ENCODE data around the gene LMTK2. TPM values are rescaled to one million over a fixed set of nuclear protein-coding genes. Genes with fewer than 3 reads are reported as not detected.

The LMTK2 gene
- total and polyA plus RNA-seq, 2 experiments from 2014 or later, result 6.1 to 30.8 TPM

GRCh38 chr7:98166668-98166970, 60.0 kb downstream of the LMTK2 start:
- Histone ChIP-seq H3K27me3 (ENCODE audit: insufficient read depth) (no peaks in the 10 kb centered on the region), H3K4me1 (ENCODE audit: insufficient read depth) (peaks cover 5% of the 10 kb centered on the region), H3F3A (replicated peaks; ENCODE audit: low read depth) (0 out of 2 replicates have a peak, but pooled peaks cover 2% of the 10 kb centered on the region), H3K9me2 (ENCODE audit: insufficient read depth) (no peaks in the 10 kb centered on the region), H2AFZ (no peak overlapping the region), H3K4me2 (no peak overlapping the region), H3K4me3 (no peak overlapping the region), H3K36me3 (ENCODE audit: insufficient read depth) (no peaks in the 10 kb centered on the region), H4K20me1 (replicated peaks; ENCODE audit: insufficient read depth) (peaks cover 13% of the 10 kb centered on the region; the same call in 1 of the 2 replicates), H3K27ac (ENCODE audit: low read depth) (no peak overlapping the region), H3K79me2 (replicated peaks; ENCODE audit: insufficient read depth) (peaks cover 12% of the 10 kb centered on the region; the same call in 1 of the 2 replicates)
- Mint-ChIP-seq H3K27ac (no peak overlapping the region), H3K9me3 (no peaks in the 10 kb centered on the region), H3K27me3 (ENCODE audit: insufficient read depth, low read depth, poor library complexity) (peaks cover 3% of the 10 kb centered on the region), H3K36me3 (ENCODE audit: low read depth) (peaks cover 4% of the 10 kb centered on the region; the same call in 2 of the 3 replicates), H3K4me3 (no peak overlapping the region), H3K4me1 (peaks cover 22% of the 10 kb centered on the region; the same call in 2 of the 3 replicates)
- no peak for ATAC-seq
- DNase-seq (ENCODE audit: low spot score), result no peak
- TF ChIP-seq JUNB (IDR thresholded peaks at IDR 0.05; ENCODE audit: unreplicated experiment), result no peak
- TF ChIP-seq EZH2phosphoT487 (IDR thresholded peaks at IDR 0.05; ENCODE audit: unreplicated experiment), result no peak
- no peak for TF ChIP-seq STAT1 (IDR thresholded peaks at IDR 0.05; ENCODE audit: unreplicated experiment)

GRCh38 chr7:98167653-98168052, 61.0 kb downstream of the LMTK2 start:
- DNase-seq (ENCODE audit: low spot score) (no peak), ATAC-seq (no peak)
- H3K9me3 Mint-ChIP-seq, result no peaks in the 10 kb centered on the region
- Histone ChIP-seq H3K9me2 (ENCODE audit: insufficient read depth) (no peaks in the 10 kb centered on the region), H3K4me3 (no peak overlapping the region), H3K27me3 (ENCODE audit: insufficient read depth) (no peaks in the 10 kb centered on the region), H3K79me2 (replicated peaks; ENCODE audit: insufficient read depth) (peaks cover 12% of the 10 kb centered on the region; the same call in 1 of the 2 replicates), H4K20me1 (replicated peaks; ENCODE audit: insufficient read depth) (peaks cover 13% of the 10 kb centered on the region; the same call in 1 of the 2 replicates), H3K36me3 (ENCODE audit: insufficient read depth) (no peaks in the 10 kb centered on the region), H3K27ac (ENCODE audit: low read depth) (no peak overlapping the region), H3F3A (replicated peaks; ENCODE audit: low read depth) (0 out of 2 replicates have a peak, but pooled peaks cover 2% of the 10 kb centered on the region), H3K4me2 (no peak overlapping the region), H3K4me1 (ENCODE audit: insufficient read depth) (peaks cover 5% of the 10 kb centered on the region), H2AFZ (no peak overlapping the region)
- peaks cover 8% of the 10 kb centered on the region; the same call in 2 of the 3 replicates for H3K36me3 Mint-ChIP-seq (ENCODE audit: low read depth)
- H3K27me3 Mint-ChIP-seq (ENCODE audit: insufficient read depth, low read depth, poor library complexity), result peaks cover 3% of the 10 kb centered on the region
- H3K27ac Mint-ChIP-seq, result 0 out of 2 replicates have a peak overlapping the region, but pooled peaks have one; percentile 38
- H3K4me3 Mint-ChIP-seq, result no peak overlapping the region
- H3K4me1 Mint-ChIP-seq, result peaks cover 22% of the 10 kb centered on the region; the same call in 2 of the 3 replicates
- TF ChIP-seq NANOG (IDR thresholded peaks at IDR 0.05; ENCODE audit: borderline replicate concordance), result no peak
- no peak for TF ChIP-seq ETS1 (IDR thresholded peaks at IDR 0.05)
- TF ChIP-seq ZNF462 (CRISPR knock-in tag; IDR thresholded peaks at IDR 0.05), result no peak
- no peak for TF ChIP-seq REST (IDR thresholded peaks at IDR 0.05; ENCODE audit: unreplicated experiment)
- no peak for TF ChIP-seq STAT1 (IDR thresholded peaks at IDR 0.05; ENCODE audit: unreplicated experiment)
- no peak for TF ChIP-seq POLR2AphosphoS5 (IDR thresholded peaks at IDR 0.05; ENCODE audit: low read depth)
- TF ChIP-seq CREB1 (CRISPR knock-in tag; IDR thresholded peaks at IDR 0.05; ENCODE audit: low read depth), result no peak
- TF ChIP-seq JUNB (IDR thresholded peaks at IDR 0.05; ENCODE audit: unreplicated experiment), result no peak
- no peak for TF ChIP-seq ZNF331 (CRISPR knock-in tag; IDR thresholded peaks at IDR 0.05; ENCODE audit: low read depth)
